ENCODE measurements around the gene GUF1. TPM values are rescaled to one million over a fixed set of nuclear protein-coding genes. Genes with fewer than 3 reads are reported as not detected.

Gene GUF1, protein sequence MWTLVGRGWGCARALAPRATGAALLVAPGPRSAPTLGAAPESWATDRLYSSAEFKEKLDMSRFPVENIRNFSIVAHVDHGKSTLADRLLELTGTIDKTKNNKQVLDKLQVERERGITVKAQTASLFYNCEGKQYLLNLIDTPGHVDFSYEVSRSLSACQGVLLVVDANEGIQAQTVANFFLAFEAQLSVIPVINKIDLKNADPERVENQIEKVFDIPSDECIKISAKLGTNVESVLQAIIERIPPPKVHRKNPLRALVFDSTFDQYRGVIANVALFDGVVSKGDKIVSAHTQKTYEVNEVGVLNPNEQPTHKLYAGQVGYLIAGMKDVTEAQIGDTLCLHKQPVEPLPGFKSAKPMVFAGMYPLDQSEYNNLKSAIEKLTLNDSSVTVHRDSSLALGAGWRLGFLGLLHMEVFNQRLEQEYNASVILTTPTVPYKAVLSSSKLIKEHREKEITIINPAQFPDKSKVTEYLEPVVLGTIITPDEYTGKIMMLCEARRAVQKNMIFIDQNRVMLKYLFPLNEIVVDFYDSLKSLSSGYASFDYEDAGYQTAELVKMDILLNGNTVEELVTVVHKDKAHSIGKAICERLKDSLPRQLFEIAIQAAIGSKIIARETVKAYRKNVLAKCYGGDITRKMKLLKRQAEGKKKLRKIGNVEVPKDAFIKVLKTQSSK
- total RNA-seq: 10 to 100 TPM; 22.9 to 26.0 TPM

DNA sequence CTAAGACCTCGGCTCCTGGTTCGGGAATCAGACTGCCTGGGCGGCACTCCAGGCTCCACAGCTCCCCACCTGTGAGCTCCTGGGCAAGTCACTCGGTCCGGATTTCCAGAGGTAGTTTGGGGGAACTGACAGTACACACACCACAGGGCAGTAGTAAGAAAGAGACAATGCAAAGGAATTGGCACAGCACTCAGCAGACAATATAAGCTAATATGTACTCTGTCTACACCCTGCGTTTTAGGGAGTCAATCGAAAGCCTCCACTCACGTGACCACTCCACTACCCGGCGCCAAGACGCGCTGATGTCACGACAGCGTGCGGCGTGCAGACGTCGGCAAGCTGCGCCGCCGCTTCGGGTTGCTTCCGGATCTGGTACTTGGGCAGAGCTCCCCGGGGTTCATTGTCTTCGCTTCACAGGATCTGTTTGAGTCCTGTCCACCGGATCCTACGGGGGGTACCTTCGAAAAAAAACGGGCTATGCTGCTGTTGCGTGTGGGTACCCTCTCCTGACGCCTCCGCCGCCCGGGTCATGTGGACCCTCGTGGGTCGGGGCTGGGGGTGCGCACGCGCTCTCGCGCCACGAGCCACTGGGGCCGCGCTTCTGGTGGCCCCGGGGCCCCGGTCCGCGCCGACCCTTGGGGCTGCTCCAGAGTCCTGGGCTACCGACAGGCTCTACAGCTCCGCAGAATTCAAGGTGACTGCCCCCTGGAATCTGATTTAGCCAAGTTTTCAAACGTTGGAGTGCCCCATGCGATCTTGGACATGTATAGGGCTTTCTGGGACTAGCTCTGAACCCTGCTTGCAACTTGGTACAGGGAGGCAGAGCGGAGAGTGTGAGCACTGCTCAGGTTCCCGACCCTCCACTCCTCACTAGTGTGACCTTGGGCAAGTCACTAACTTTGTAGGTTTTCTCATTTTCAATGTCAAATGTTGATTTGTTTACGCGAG lies at the start of gene GUF1:
Gene GUF1 (plus strand): TSS at position 327 of the 948 bp plus-strand sequence. CDS start 203 bp downstream, at position 530.
- peak within 1 kb of the TSS; percentile 96 for H3K4me3 Mint-ChIP-seq
- DNase-seq: peak; percentile 93
- peaks cover 19% of the 10 kb centered on the region for H3K36me3 Mint-ChIP-seq (ENCODE audit: low read depth)
- peaks cover 36% of the 10 kb centered on the region for H3K4me1 Mint-ChIP-seq (ENCODE audit: low read depth)
- ChIA-PET POLR2A (interaction anchor here (0.7 to 2.5 kb wide), 13 partner anchors 9 to 49 kb away, joined by 3 to 20 read pairs (median 6); partner anchors contain the start of gene GNPDA2), CTCF (interaction anchor here (0.8 to 3.1 kb wide), 9 partner anchors 9 to 229 kb away, joined by 3 to 11 read pairs (median 4); partner anchors contain the start of genes GNPDA2 and KCTD8)
- H3K9me3 Mint-ChIP-seq (ENCODE audit: insufficient read depth): no peaks in the 10 kb centered on the region
- H3K27me3 Mint-ChIP-seq (ENCODE audit: low read depth): no peaks in the 10 kb centered on the region
- ATAC-seq: peak; percentile 91
- H3K27ac Mint-ChIP-seq: peak within 1 kb of the TSS; percentile 99

- H3K36me3 Mint-ChIP-seq (ENCODE audit: low read depth): no peaks in the 10 kb centered on the region
- no peaks in the 10 kb centered on the region for H3K9me3 Mint-ChIP-seq (ENCODE audit: insufficient read depth)
- no peak overlapping the region for H3K27ac Mint-ChIP-seq
- ChIA-PET CTCF (interaction anchor here (1.3 kb wide), 1 partner anchor 49 kb away, joined by 3 read pairs; the partner anchor contains the start of gene GUF1), POLR2A (no interaction called here)
- H3K4me3 Mint-ChIP-seq: no peak overlapping the region
- ATAC-seq (peak; percentile 71), DNase-seq (peak; percentile 61)
- no peaks in the 10 kb centered on the region for H3K4me1 Mint-ChIP-seq (ENCODE audit: low read depth)
- no peaks in the 10 kb centered on the region for H3K27me3 Mint-ChIP-seq (ENCODE audit: low read depth)
These were observed 48.8 kb upstream of the GUF1 start for GRCh38 chr4:44629280-44629866.

DNA sequence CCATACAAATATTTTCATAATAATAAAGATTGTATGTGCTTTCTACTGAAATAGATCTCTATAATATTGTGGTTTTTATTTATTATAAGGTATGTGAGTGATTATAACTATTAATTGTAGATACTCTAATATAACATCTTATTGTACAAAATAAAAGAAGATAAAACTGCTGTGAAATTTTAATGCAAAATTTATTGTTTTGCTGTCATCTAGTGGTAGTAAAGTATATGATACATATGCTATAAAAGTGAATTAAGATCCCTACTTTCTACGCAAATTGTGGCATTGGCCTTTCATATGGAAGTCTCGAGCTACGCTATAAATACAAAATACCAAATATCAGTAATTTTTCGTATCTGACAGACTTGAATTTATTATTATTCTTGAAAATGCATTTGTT lies 46.1 kb upstream of the GUF1 start:
- H3K4me1 Mint-ChIP-seq (ENCODE audit: low read depth): no peaks in the 10 kb centered on the region
- H3K4me3 Mint-ChIP-seq: no peak overlapping the region
- no peaks in the 10 kb centered on the region for H3K36me3 Mint-ChIP-seq (ENCODE audit: low read depth)
- ChIA-PET CTCF (no interaction called here), POLR2A (no interaction called here)
- no peak for ATAC-seq
- no peak overlapping the region for H3K27ac Mint-ChIP-seq
- DNase-seq: no peak
- H3K9me3 Mint-ChIP-seq (ENCODE audit: insufficient read depth): no peaks in the 10 kb centered on the region
- H3K27me3 Mint-ChIP-seq (ENCODE audit: low read depth): peaks cover 1% of the 10 kb centered on the region

DNA sequence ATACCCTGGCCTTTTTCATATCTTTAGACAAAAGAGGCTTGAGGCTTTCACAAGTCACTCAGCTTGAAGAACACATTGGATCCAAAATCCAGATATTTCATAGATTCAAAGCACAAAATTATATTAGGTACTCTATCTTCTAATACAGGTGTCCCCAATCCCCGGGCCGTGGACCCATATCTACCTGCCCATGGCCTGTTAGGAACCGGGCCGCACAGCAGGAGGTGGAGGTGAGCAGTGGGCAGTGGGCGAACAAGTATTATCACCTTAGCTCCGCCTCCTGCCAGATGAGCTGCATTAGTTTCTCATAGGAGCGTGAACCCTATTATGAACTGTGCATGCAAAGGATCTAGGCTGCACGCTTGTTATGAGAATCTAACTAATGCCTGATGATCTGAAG lies 45.5 kb upstream of the GUF1 start:
- no peaks in the 10 kb centered on the region for H3K9me3 Mint-ChIP-seq (ENCODE audit: insufficient read depth)
- peaks cover 1% of the 10 kb centered on the region for H3K27me3 Mint-ChIP-seq (ENCODE audit: low read depth)
- CTCF ChIA-PET: no interaction called here
- DNase-seq: no peak
- no peaks in the 10 kb centered on the region for H3K36me3 Mint-ChIP-seq (ENCODE audit: low read depth)
- POLR2A ChIA-PET: no interaction called here
- ATAC-seq: no peak
- H3K4me3 Mint-ChIP-seq: no peak overlapping the region
- no peaks in the 10 kb centered on the region for H3K4me1 Mint-ChIP-seq (ENCODE audit: low read depth)
- H3K27ac Mint-ChIP-seq: no peak overlapping the region

DNA sequence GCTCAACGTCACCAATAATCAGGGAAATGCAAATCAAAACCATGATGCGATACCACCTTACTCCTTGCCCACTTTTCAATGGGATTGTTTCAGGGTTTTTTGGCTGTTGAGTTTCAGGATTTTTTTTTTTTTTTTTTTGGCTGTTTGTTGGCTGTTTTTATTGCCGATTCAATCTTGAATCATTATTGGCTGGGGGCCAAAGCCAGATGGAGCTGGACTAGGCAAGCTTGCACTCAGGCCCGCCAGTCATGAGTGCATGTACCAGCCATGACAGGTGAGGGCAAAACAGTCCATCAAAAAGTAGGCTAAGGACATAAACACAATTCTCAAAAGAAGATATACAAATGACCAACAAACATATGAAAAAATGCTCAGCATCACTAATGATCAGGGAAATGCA lies 40.1 kb upstream of the GUF1 start:
- no peaks in the 10 kb centered on the region for H3K36me3 Mint-ChIP-seq (ENCODE audit: low read depth)
- peaks cover 4% of the 10 kb centered on the region for H3K9me3 Mint-ChIP-seq (ENCODE audit: insufficient read depth)
- H3K4me3 Mint-ChIP-seq: no peak overlapping the region
- ChIA-PET CTCF (no interaction called here), POLR2A (no interaction called here)
- H3K27me3 Mint-ChIP-seq (ENCODE audit: low read depth): peaks cover 1% of the 10 kb centered on the region
- no peak for ATAC-seq
- no peak for DNase-seq
- H3K27ac Mint-ChIP-seq: no peak overlapping the region
- H3K4me1 Mint-ChIP-seq (ENCODE audit: low read depth): no peaks in the 10 kb centered on the region

- ChIA-PET CTCF (no interaction called here), POLR2A (no interaction called here)
- H3K36me3 Mint-ChIP-seq (ENCODE audit: low read depth): no peaks in the 10 kb centered on the region
- peaks cover 12% of the 10 kb centered on the region for H3K9me3 Mint-ChIP-seq (ENCODE audit: insufficient read depth)
- no peaks in the 10 kb centered on the region for H3K4me1 Mint-ChIP-seq (ENCODE audit: low read depth)
- H3K4me3 Mint-ChIP-seq: no peak overlapping the region
- no peaks in the 10 kb centered on the region for H3K27me3 Mint-ChIP-seq (ENCODE audit: low read depth)
- no peak overlapping the region for H3K27ac Mint-ChIP-seq
- DNase-seq: no peak
- no peak for ATAC-seq
These were observed 32.1 kb upstream of the GUF1 start for GRCh38 chr4:44646151-44646550.

DNA sequence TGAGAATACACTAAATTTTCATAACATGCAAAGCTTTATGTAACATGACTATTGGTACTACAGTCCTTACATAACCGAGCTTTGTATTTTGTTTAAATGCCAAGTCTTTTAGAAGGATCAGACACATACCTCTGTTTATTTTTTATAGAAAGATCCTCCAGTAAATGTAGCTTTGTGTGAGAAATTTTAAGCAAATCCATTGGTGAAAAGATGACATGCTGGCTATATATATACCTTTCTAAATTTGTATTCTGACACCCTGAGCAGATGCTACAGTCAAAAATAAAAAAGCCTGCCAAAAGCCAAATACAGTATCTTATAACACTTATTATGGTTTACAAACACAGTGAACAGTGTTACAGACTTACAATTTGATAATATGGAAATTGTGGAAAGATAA lies 26.8 kb upstream of the GUF1 start, which contains the start of gene YIPF7:
Gene YIPF7 (minus strand): TSS at position 201 of the 400 bp plus-strand sequence. CDS start 1,525 bp downstream, outside the sequence.
- Mint-ChIP-seq H3K4me3 (no peak within 1 kb of the TSS), H3K27me3 (ENCODE audit: low read depth) (peaks cover 10% of the 10 kb centered on the region), H3K36me3 (ENCODE audit: low read depth) (no peaks in the 10 kb centered on the region), H3K4me1 (ENCODE audit: low read depth) (no peaks in the 10 kb centered on the region), H3K9me3 (ENCODE audit: insufficient read depth) (no peaks in the 10 kb centered on the region), H3K27ac (no peak within 1 kb of the TSS)
- no peak for ATAC-seq
- CTCF ChIA-PET: interaction anchor here (1.1 kb wide), 1 partner anchor 9 kb away, joined by 3 read pairs; no protein-coding TSS in a partner anchor
- POLR2A ChIA-PET: no interaction called here
- DNase-seq: no peak

DNA sequence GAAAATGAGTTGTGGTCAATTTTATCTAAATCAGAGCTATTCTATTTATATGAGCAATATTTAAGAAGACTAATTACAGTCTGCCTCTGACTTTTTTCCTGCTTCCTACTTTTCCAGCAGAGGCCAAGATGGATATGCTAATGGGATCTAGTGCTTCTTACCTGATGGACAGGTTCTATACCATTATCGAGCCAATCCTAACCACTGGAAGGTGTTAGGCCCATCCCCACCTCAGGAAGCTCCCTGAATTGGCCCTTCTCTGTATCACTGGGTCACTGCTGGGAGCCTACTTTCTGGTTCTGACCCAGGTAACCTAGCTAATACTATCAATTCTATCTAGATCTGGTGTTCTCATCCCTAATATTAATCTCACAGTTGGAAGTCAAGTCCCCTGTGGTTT lies 26.2 kb upstream of the GUF1 start:
- CTCF ChIA-PET: interaction anchor here (1.1 kb wide), 1 partner anchor 8 kb away, joined by 3 read pairs; no protein-coding TSS in a partner anchor
- DNase-seq: no peak
- no peak for ATAC-seq
- no peaks in the 10 kb centered on the region for H3K36me3 Mint-ChIP-seq (ENCODE audit: low read depth)
- no peaks in the 10 kb centered on the region for H3K4me1 Mint-ChIP-seq (ENCODE audit: low read depth)
- H3K27me3 Mint-ChIP-seq (ENCODE audit: low read depth): peaks cover 10% of the 10 kb centered on the region
- H3K4me3 Mint-ChIP-seq: no peak overlapping the region
- H3K27ac Mint-ChIP-seq: no peak overlapping the region
- no peaks in the 10 kb centered on the region for H3K9me3 Mint-ChIP-seq (ENCODE audit: insufficient read depth)
- POLR2A ChIA-PET: no interaction called here

GRCh38 chr4:44660396-44660795 lies 17.8 kb upstream of the GUF1 start:
- POLR2A ChIA-PET: no interaction called here
- Mint-ChIP-seq H3K27ac (no peak overlapping the region), H3K36me3 (ENCODE audit: low read depth) (no peaks in the 10 kb centered on the region), H3K4me3 (no peak overlapping the region), H3K4me1 (ENCODE audit: low read depth) (no peaks in the 10 kb centered on the region), H3K27me3 (ENCODE audit: low read depth) (peaks cover 4% of the 10 kb centered on the region), H3K9me3 (ENCODE audit: insufficient read depth) (no peaks in the 10 kb centered on the region)
- ATAC-seq (no peak), DNase-seq (no peak)
- CTCF ChIA-PET: interaction anchor here (0.8 kb wide), 1 partner anchor 9 kb away, joined by 3 read pairs; the partner anchor contains the start of gene YIPF7

- Mint-ChIP-seq H3K9me3 (ENCODE audit: insufficient read depth) (no peaks in the 10 kb centered on the region), H3K36me3 (ENCODE audit: low read depth) (no peaks in the 10 kb centered on the region), H3K27ac (no peak overlapping the region), H3K27me3 (ENCODE audit: low read depth) (peaks cover 3% of the 10 kb centered on the region), H3K4me3 (no peak overlapping the region), H3K4me1 (ENCODE audit: low read depth) (no peaks in the 10 kb centered on the region)
- ChIA-PET POLR2A (no interaction called here), CTCF (no interaction called here)
- DNase-seq (no peak), ATAC-seq (no peak)
These were observed 16.1 kb upstream of the GUF1 start for GRCh38 chr4:44661940-44662622.

GRCh38 chr4:44662623-44663005 lies 15.6 kb upstream of the GUF1 start:
- no peaks in the 10 kb centered on the region for H3K9me3 Mint-ChIP-seq (ENCODE audit: insufficient read depth)
- CTCF ChIA-PET: no interaction called here
- no peak overlapping the region for H3K27ac Mint-ChIP-seq
- ATAC-seq: no peak
- no peaks in the 10 kb centered on the region for H3K36me3 Mint-ChIP-seq (ENCODE audit: low read depth)
- H3K4me3 Mint-ChIP-seq: no peak overlapping the region
- no peaks in the 10 kb centered on the region for H3K4me1 Mint-ChIP-seq (ENCODE audit: low read depth)
- DNase-seq: no peak
- POLR2A ChIA-PET: no interaction called here
- peaks cover 3% of the 10 kb centered on the region for H3K27me3 Mint-ChIP-seq (ENCODE audit: low read depth)

Data from activated CD8-positive, alpha-beta T cell treated with anti-CD3 and anti-CD28 coated beads, Interleukin-2, amount 10 ng/mL, durations not matched to agents 7 days and 5 days (primary cell).